Measurements from ENCODE around the gene RBMXL3. TPM values are rescaled to one million over a fixed set of nuclear protein-coding genes. Genes with fewer than 3 reads are reported as not detected.

RBMXL3 gene
- total and polyA plus RNA-seq, 7 donors = not detected

DNA sequence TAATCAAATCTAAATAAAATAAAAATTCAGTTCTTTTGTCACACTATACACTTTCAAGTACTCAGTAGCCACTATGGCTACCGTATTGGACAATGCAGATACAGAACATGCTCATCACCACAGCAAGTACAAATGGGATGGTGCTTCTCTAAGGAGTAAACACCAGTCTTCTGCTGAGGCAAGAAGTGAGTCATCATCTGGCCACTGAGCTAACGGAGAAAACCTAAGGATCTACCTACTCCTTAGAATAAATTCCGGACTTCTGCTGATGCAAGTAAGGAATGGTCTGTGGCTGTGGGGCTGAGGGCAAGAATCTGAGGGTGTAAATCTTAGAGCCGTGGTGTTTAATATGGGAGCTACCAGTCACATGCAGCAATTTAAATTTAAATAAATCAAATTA is 11.3 kb upstream of the RBMXL3 start:
- no peak for DNase-seq
- no peak overlapping the region for H3K27ac ChIP-seq
- intact Hi-C loops (cut with DNase I) = no loop called here
- WGBS, 3 donors = 80 to 99% (median 98%) methylated on average over 4 of the region's 4 CpGs
- no peaks in the 10 kb centered on the region for H3K9me3 ChIP-seq
- H3K4me1 ChIP-seq = no peaks in the 10 kb centered on the region
- no peaks in the 10 kb centered on the region for H3K36me3 ChIP-seq (ENCODE audit: insufficient read depth in 1 of 2, low read depth in 1 of 2)
- H3K4me3 ChIP-seq = no peak overlapping the region
- TF ChIP-seq, protein P1, sequence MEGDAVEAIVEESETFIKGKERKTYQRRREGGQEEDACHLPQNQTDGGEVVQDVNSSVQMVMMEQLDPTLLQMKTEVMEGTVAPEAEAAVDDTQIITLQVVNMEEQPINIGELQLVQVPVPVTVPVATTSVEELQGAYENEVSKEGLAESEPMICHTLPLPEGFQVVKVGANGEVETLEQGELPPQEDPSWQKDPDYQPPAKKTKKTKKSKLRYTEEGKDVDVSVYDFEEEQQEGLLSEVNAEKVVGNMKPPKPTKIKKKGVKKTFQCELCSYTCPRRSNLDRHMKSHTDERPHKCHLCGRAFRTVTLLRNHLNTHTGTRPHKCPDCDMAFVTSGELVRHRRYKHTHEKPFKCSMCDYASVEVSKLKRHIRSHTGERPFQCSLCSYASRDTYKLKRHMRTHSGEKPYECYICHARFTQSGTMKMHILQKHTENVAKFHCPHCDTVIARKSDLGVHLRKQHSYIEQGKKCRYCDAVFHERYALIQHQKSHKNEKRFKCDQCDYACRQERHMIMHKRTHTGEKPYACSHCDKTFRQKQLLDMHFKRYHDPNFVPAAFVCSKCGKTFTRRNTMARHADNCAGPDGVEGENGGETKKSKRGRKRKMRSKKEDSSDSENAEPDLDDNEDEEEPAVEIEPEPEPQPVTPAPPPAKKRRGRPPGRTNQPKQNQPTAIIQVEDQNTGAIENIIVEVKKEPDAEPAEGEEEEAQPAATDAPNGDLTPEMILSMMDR (IDR thresholded peaks at IDR 0.05) = no peak
- H3K27me3 ChIP-seq (ENCODE audit: insufficient read depth in 3 of 3, low read length in 2 of 3) = peaks cover 0 to 21% (median 0%) of the 10 kb centered on the region in 3 donors
- no peak for ATAC-seq

DNA sequence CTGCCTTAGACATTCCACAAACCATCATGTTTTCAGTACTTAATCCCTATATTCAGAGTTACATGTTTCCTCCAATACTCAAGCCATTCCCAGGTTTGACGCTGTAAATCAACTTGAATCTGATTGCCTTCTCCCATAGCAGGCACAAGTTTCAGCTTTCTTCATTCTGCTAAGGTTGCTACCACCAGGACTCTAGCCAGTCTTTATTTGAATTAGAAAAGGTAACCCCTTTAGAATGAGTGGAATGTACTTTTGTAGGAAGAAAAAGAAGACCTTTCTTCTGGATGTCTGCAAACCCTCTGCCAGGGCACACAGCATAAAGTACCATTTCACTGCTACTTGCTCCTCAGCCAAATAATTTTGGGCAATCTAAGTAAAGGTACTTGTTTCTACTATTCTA is 10.7 kb upstream of the RBMXL3 start:
- 43 to 83% (median 83%) methylated on average over 1 of the region's 1 CpG for WGBS, 3 donors
- ATAC-seq (no peak), DNase-seq (no peak)
- Histone ChIP-seq H3K4me1 (no peaks in the 10 kb centered on the region), H3K4me3 (no peak overlapping the region), H3K27ac (no peak overlapping the region), H3K9me3 (no peaks in the 10 kb centered on the region), H3K27me3 (ENCODE audit: insufficient read depth in 3 of 3, low read length in 2 of 3) (peaks cover 0 to 21% (median 0%) of the 10 kb centered on the region in 3 donors), H3K36me3 (ENCODE audit: insufficient read depth in 1 of 2, low read depth in 1 of 2) (no peaks in the 10 kb centered on the region)
- TF ChIP-seq, protein P1 (IDR thresholded peaks at IDR 0.05) = no peak
- intact Hi-C loops (cut with DNase I) = no loop called here

DNA sequence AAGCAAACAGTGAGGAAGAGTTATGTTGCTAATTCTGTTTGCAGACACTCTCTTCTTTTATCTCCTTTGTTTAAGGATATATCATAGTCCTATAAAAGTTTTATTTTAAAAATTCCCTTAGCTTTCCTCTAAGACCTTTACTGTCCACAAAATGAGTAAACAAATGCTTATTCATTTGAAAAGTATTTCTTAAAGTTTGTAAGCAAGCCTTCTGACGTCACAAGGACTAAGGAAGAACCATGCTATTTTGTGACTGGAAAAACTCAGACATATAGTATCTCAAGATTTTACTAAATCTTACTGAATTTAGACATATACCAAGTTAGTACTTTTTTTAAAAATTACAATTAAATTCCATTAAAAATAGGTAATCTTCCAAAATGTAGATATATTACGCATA is 5.2 kb upstream of the RBMXL3 start:
- TF ChIP-seq, protein P1 (IDR thresholded peaks at IDR 0.05) = no peak
- H3K27me3 ChIP-seq (ENCODE audit: insufficient read depth in 3 of 3, low read length in 2 of 3) = peaks cover 0 to 17% (median 0%) of the 10 kb centered on the region in 3 donors
- no peaks in the 10 kb centered on the region for H3K4me1 ChIP-seq
- ATAC-seq (no peak), DNase-seq (no peak)
- H3K9me3 ChIP-seq = no peaks in the 10 kb centered on the region
- no peak overlapping the region for H3K27ac ChIP-seq
- H3K4me3 ChIP-seq = no peak overlapping the region
- 79 to 94% (median 93%) methylated on average over 2 of the region's 2 CpGs for WGBS, 3 donors
- intact Hi-C loops (cut with DNase I) = no loop called here
- H3K36me3 ChIP-seq (ENCODE audit: insufficient read depth in 1 of 2, low read depth in 1 of 2) = no peaks in the 10 kb centered on the region

DNA sequence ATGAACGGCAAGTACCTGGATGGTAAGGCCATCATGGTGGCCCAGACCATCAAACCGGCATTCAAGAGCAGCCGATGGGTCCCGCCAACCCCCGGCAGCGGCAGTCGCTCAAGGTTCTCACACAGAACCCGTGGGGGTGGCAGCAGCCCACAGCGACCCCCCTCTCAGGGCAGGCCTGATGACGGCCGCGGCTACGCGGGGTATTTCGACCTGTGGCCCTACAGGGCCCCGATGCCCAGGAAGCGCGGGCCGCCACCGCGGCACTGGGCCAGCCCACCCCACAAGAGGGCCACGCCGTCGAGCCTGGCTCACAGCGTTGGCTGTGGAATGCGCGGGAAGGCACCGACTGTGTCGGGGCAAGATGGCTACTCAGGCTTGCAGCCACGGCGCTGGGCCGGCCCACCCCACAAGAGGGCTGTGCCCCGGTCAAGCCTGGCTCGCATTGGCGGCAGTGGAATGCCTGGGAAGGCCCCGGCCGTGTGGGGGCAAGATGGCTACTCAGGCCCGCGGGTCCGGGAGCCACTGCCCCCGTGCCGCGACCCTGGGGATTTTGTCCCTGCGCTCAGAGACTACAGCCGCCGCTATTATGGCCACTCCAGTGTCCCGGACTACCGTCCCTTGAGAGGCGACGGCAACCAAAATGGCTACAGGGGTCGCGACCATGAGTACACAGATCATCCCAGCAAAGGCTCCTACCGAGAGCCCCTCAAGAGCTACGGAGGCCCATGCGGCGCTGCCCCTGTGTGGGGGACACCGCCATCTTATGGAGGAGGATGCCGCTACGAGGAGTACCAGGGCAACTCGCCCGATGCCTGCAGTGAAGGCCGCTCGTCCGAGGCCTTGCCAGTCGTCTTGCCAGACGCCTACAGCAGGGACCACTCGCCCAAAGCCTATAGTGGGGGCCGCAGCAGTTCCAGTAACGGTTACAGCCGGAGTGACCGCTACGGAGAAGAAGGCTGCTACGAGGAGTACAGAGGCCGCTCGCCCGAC is 731 bp downstream of the RBMXL3 start:
- intact Hi-C loops (cut with DNase I) = no loop called here
- no peak overlapping the region for H3K27ac ChIP-seq
- no peaks in the 10 kb centered on the region for H3K27me3 ChIP-seq (ENCODE audit: insufficient read depth in 3 of 3, low read length in 2 of 3)
- peak in 1 of 2 donors; percentile 46 for DNase-seq
- H3K4me1 ChIP-seq = no peaks in the 10 kb centered on the region
- ATAC-seq = no peak
- H3K4me3 ChIP-seq = no peak overlapping the region
- TF ChIP-seq, protein P1 (IDR thresholded peaks at IDR 0.05) = no peak
- 96 to 98% (median 97%) methylated on average over 41 to 76 of the region's 76 CpGs for WGBS, 3 donors
- H3K9me3 ChIP-seq = peaks cover 5% of the 10 kb centered on the region
- no peaks in the 10 kb centered on the region for H3K36me3 ChIP-seq (ENCODE audit: insufficient read depth in 1 of 2, low read depth in 1 of 2)

Data from psoas muscle (tissue), 8 donors.